HepG2 (cell line): ENCODE data around the gene B4GALT1. TPM values are rescaled to one million over a fixed set of nuclear protein-coding genes. Genes with fewer than 3 reads are reported as not detected.
A peak's percentile ranks its signal among the peaks of the same experiment; 100 is the strongest.

ENCODE experiments used
- ATF7 ChIP-seq, 2 experiments: fragments of 450-650 bp in 1 of 2; sonication (generic) in 1 of 2; formaldehyde crosslinking in 1 of 2; IDR thresholded peaks; 2 replicates each; pipeline versions ENCODE4 v1.4.0 to v1.6.1; 2016 to 2020; ENCODE audit warnings: antibody characterized with exemption in 1 of 2, mild to moderate bottlenecking in 1 of 2, missing genetic modification reagents in 1 of 2
- EZH2 ChIP-seq: conservative IDR thresholded peaks from 2 replicates; pipeline ENCODE4 v1.6.1; 2012; ENCODE audit warnings: mild to moderate bottlenecking, low read depth, low read length, moderate library complexity
- GATA4 ChIP-seq: sonication (generic); IDR thresholded peaks from 2 replicates; pipeline ENCODE4 v1.6.1; 2016; ENCODE audit warnings: antibody characterized with exemption, low read depth, borderline replicate concordance
- HNRNPL ChIP-seq: fragments of 200-400 bp; formaldehyde crosslinking; IDR thresholded peaks from 2 replicates; pipeline ENCODE4 v1.6.1; 2017; ENCODE audit warnings: mild to moderate bottlenecking, low read depth, low read length
- KLF6 ChIP-seq: IDR thresholded peaks from 2 replicates; pipeline ENCODE4 v1.8.0; 2016; ENCODE audit warnings: missing biosample characterization, missing genetic modification reagents
- MATR3 ChIP-seq: sonication (generic); formaldehyde crosslinking; IDR thresholded peaks from 2 replicates; pipeline ENCODE4 v1.4.0; 2020; ENCODE audit warnings: missing genetic modification reagents
- MED1 ChIP-seq: sonication (generic); formaldehyde crosslinking; IDR thresholded peaks from 2 replicates; pipeline ENCODE4 v1.4.0; 2020; ENCODE audit warnings: missing genetic modification reagents
- NONO ChIP-seq, 2 experiments: fragments of 450-650 bp in 1 of 2; sonication (generic) in 1 of 2; formaldehyde crosslinking in 1 of 2; IDR thresholded peaks in 1 of 2; conservative IDR thresholded peaks in 1 of 2; 2 replicates each; pipeline versions ENCODE4 v1.6.1 to v1.8.0; 2017 to 2022; ENCODE audit warnings: mild to moderate bottlenecking in 1 of 2, missing genetic modification reagents in 1 of 2, moderate library complexity in 1 of 2
- ZNF205 ChIP-seq: IDR thresholded peaks from 2 replicates; pipeline ENCODE4 v1.6.1; 2018; ENCODE audit warnings: missing biosample characterization, missing genetic modification reagents
- ZNF577 ChIP-seq: sonication (generic); formaldehyde crosslinking; IDR thresholded peaks from 2 replicates; pipeline ENCODE4 v1.4.0; 2020; ENCODE audit warnings: mild to moderate bottlenecking, low read depth, missing genetic modification reagents, borderline replicate concordance
- polyA plus RNA-seq, 8 experiments: library from polyadenylated mRNA; depleted of rRNA in 3 of 8; stranded (reverse) in 7 of 8; unstranded in 1 of 8; fragments of >200 nt; fragmentation: Illumina TruSeq in 4 of 8; extraction: Trizol in 4 of 8; gene quantifications; 2 replicates each; pipeline versions ENCODE4 v1.2.1 to v1.2.3, GENCODE V29; 2011 to 2016; ENCODE audit warnings: low read depth in 4 of 8, missing spikeins in 1 of 8, mixed read lengths in 1 of 8; ENCODE audit not compliant: insufficient read depth in 1 of 8
- total RNA-seq, 5 experiments: library from RNA; depleted of rRNA; stranded (reverse); fragments of >200 nt; fragmentation: Illumina TruSeq; extraction: Trizol; gene quantifications; 2 replicates each; pipeline ENCODE4 v1.2.3, GENCODE V29; 2016; ENCODE audit warnings: low read depth in 1 of 5
- TF ChIP-seq, protein P1 (sequence below): sonication (generic); formaldehyde crosslinking; IDR thresholded peaks from 2 replicates; pipeline ENCODE4 v1.4.0; 2020; ENCODE audit warnings: missing genetic modification reagents, borderline replicate concordance
- TF ChIP-seq, protein P2 (sequence below): sonication (generic); formaldehyde crosslinking; IDR thresholded peaks from 2 replicates; pipeline ENCODE4 v1.5.0; 2020; ENCODE audit warnings: missing genetic modification reagents
- TF ChIP-seq, protein P3 (sequence below): sonication (generic); formaldehyde crosslinking; IDR thresholded peaks from 2 replicates; pipeline ENCODE4 v1.4.0; 2020; ENCODE audit warnings: missing genetic modification reagents, borderline replicate concordance
- TF ChIP-seq, protein P4 (sequence below): sonication (generic); formaldehyde crosslinking; IDR thresholded peaks from 2 replicates; pipeline ENCODE4 v1.5.0; 2020; ENCODE audit warnings: mild to moderate bottlenecking, missing genetic modification reagents
- TF ChIP-seq, protein P5 (sequence below): sonication (generic); formaldehyde crosslinking; IDR thresholded peaks from 2 replicates; pipeline ENCODE4 v1.5.0; 2020; ENCODE audit warnings: missing genetic modification reagents

B4GALT1 gene
- total and polyA plus RNA-seq, 2 of the 13 experiments (the other 11 are each of a cell fraction or from before 2014, with no cell fraction given), result 15.7 to 33.5 TPM

DNA sequence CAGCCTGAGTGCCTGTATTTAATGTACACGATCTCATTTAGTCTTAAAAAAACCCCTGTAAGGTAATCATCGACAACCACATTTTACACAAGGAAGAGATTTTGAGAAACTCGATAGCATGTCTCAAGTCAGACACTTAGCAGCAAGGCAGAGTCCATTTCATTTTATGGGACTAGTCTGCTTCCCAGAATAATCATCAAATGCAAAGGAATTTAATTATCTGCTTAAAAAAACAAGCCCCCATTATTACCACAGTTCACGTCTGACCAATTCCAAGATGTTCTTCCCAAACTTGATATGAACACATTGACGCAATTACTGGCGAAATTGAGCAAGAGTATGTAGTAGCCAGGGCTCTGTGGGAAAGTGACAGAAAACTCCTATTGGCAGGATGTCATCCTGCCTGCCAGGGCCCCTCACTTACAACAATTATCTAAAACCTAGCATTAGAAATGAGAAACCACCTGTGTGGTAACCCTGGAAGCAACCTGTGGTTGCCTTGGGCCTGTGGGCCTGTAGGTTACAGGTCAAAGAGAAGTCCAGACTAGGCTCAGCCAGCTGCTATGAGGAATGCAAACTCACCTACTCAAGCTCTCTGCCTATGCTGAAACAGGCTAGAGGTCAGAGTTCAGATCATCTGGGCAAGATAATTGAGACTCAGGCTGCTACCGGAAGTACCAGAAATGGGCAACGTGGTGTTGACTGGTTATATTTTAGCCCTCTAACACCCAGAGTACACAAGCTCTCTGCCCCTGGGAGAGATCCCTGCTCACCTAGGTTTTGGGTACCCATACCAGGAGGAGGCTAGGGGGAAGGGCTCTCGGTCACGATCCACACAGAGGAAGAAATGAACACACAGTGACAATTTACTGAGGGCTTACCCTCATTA lies 1.6 kb downstream of the B4GALT1 start (continued):
- TF ChIP-seq MED1 (CRISPR knock-in tag), result peak; percentile 94
- TF ChIP-seq ATF7 (IDR thresholded peaks at IDR 0.05), result peak; percentile 29; the same call in 1 of the 2 replicates
- TF ChIP-seq ATF7 (CRISPR knock-in tag; IDR thresholded peaks at IDR 0.05), result peak; percentile 28; the same call in 1 of the 2 replicates
- TF ChIP-seq, protein P1, sequence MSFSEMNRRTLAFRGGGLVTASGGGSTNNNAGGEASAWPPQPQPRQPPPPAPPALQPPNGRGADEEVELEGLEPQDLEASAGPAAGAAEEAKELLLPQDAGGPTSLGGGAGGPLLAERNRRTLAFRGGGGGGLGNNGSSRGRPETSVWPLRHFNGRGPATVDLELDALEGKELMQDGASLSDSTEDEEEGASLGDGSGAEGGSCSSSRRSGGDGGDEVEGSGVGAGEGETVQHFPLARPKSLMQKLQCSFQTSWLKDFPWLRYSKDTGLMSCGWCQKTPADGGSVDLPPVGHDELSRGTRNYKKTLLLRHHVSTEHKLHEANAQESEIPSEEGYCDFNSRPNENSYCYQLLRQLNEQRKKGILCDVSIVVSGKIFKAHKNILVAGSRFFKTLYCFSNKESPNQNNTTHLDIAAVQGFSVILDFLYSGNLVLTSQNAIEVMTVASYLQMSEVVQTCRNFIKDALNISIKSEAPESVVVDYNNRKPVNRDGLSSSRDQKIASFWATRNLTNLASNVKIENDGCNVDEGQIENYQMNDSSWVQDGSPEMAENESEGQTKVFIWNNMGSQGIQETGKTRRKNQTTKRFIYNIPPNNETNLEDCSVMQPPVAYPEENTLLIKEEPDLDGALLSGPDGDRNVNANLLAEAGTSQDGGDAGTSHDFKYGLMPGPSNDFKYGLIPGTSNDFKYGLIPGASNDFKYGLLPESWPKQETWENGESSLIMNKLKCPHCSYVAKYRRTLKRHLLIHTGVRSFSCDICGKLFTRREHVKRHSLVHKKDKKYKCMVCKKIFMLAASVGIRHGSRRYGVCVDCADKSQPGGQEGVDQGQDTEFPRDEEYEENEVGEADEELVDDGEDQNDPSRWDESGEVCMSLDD (CRISPR knock-in tag), result no peak
- TF ChIP-seq ZNF205, result no peak
- TF ChIP-seq, protein P2, sequence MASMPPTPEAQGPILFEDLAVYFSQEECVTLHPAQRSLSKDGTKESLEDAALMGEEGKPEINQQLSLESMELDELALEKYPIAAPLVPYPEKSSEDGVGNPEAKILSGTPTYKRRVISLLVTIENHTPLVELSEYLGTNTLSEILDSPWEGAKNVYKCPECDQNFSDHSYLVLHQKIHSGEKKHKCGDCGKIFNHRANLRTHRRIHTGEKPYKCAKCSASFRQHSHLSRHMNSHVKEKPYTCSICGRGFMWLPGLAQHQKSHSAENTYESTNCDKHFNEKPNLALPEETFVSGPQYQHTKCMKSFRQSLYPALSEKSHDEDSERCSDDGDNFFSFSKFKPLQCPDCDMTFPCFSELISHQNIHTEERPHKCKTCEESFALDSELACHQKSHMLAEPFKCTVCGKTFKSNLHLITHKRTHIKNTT (CRISPR knock-in tag), result no peak
- TF ChIP-seq EZH2, result no peak
- TF ChIP-seq, protein P3, sequence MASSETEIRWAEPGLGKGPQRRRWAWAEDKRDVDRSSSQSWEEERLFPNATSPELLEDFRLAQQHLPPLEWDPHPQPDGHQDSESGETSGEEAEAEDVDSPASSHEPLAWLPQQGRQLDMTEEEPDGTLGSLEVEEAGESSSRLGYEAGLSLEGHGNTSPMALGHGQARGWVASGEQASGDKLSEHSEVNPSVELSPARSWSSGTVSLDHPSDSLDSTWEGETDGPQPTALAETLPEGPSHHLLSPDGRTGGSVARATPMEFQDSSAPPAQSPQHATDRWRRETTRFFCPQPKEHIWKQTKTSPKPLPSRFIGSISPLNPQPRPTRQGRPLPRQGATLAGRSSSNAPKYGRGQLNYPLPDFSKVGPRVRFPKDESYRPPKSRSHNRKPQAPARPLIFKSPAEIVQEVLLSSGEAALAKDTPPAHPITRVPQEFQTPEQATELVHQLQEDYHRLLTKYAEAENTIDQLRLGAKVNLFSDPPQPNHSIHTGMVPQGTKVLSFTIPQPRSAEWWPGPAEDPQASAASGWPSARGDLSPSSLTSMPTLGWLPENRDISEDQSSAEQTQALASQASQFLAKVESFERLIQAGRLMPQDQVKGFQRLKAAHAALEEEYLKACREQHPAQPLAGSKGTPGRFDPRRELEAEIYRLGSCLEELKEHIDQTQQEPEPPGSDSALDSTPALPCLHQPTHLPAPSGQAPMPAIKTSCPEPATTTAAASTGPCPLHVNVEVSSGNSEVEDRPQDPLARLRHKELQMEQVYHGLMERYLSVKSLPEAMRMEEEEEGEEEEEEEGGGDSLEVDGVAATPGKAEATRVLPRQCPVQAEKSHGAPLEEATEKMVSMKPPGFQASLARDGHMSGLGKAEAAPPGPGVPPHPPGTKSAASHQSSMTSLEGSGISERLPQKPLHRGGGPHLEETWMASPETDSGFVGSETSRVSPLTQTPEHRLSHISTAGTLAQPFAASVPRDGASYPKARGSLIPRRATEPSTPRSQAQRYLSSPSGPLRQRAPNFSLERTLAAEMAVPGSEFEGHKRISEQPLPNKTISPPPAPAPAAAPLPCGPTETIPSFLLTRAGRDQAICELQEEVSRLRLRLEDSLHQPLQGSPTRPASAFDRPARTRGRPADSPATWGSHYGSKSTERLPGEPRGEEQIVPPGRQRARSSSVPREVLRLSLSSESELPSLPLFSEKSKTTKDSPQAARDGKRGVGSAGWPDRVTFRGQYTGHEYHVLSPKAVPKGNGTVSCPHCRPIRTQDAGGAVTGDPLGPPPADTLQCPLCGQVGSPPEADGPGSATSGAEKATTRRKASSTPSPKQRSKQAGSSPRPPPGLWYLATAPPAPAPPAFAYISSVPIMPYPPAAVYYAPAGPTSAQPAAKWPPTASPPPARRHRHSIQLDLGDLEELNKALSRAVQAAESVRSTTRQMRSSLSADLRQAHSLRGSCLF, result no peak
- TF ChIP-seq HNRNPL, result no peak
- TF ChIP-seq GATA4, result no peak; the same call in 1 of the 2 replicates
- no peak for TF ChIP-seq ZNF577 (CRISPR knock-in tag)
- TF ChIP-seq, protein P4, sequence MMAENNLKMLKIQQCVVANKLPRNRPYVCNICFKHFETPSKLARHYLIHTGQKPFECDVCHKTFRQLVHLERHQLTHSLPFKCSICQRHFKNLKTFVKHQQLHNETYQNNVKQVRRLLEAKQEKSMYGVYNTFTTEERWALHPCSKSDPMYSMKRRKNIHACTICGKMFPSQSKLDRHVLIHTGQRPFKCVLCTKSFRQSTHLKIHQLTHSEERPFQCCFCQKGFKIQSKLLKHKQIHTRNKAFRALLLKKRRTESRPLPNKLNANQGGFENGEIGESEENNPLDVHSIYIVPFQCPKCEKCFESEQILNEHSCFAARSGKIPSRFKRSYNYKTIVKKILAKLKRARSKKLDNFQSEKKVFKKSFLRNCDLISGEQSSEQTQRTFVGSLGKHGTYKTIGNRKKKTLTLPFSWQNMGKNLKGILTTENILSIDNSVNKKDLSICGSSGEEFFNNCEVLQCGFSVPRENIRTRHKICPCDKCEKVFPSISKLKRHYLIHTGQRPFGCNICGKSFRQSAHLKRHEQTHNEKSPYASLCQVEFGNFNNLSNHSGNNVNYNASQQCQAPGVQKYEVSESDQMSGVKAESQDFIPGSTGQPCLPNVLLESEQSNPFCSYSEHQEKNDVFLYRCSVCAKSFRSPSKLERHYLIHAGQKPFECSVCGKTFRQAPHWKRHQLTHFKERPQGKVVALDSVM, result no peak
- TF ChIP-seq KLF6 (CRISPR knock-in tag), result 0 out of 2 replicates have a peak, but pooled peaks have one; percentile 52
- TF ChIP-seq MATR3 (CRISPR knock-in tag), result no peak
- TF ChIP-seq, protein P5, sequence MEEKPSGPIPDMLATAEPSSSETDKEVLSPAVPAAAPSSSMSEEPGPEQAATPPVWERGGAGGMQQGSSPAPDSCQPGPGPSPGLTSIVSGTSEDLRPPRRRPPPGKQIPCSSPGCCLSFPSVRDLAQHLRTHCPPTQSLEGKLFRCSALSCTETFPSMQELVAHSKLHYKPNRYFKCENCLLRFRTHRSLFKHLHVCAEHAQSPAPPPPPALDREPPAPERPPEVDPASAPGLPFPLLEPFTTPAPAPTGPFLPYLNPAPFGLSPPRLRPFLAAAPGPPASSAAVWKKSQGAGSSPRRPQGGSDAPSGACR (CRISPR knock-in tag), result peak; percentile 87
- no peak for TF ChIP-seq NONO (IDR thresholded peaks at IDR 0.05)
- peak; percentile 84; the same call in 1 of the 2 replicates for TF ChIP-seq NONO (CRISPR knock-in tag; conservative IDR thresholded peaks at IDR 0.05)
